CD8-positive, alpha-beta memory T cell (primary cell): ENCODE data around the gene RIN3. TPM values are rescaled to one million over a fixed set of nuclear protein-coding genes. Genes with fewer than 3 reads are reported as not detected.

Source experiments
- CTCF ChIA-PET: fragments of 350-600 bp; sonication (Branson Sonifier 250); formaldehyde crosslinking; loops from one replicate; lab custom pipeline; 2021; ENCODE audit warnings: antibody characterized with exemption; lab: Charles Lee
- POLR2A ChIA-PET: fragments of 350-600 bp; sonication (Branson Sonifier 250); formaldehyde crosslinking; loops from one replicate; lab custom pipeline; 2021; ENCODE audit warnings: antibody characterized with exemption; lab: Charles Lee
- DNase-seq, 5 donors: peaks; one replicate each; pipeline versions ENCODE4 v3.0.0 to v3.0.0-alpha.2; 2020 to 2022; ENCODE audit warnings: mixed read lengths in 1 of 5
- H3K27ac ChIP-seq: one replicate; pipeline ENCODE4 v1.7.0; 2013; ENCODE audit warnings: low read depth, mild to moderate bottlenecking, low read length, moderate library complexity
- H3K27me3 ChIP-seq: 2 replicates; pipeline ENCODE4 v1.7.0; 2013; ENCODE audit warnings: low read length, mild to moderate bottlenecking; ENCODE audit not compliant: insufficient read depth, poor library complexity, severe bottlenecking
- H3K36me3 ChIP-seq: 2 replicates; pipeline ENCODE4 v1.7.0; 2013; ENCODE audit warnings: mild to moderate bottlenecking, low read length, moderate library complexity; ENCODE audit not compliant: insufficient read depth
- H3K4me1 ChIP-seq: 2 replicates; pipeline ENCODE4 v1.7.0; 2013; ENCODE audit warnings: mild to moderate bottlenecking, low read length, moderate library complexity; ENCODE audit not compliant: insufficient read depth
- H3K4me3 ChIP-seq: 2 replicates; pipeline ENCODE4 v1.7.0; 2013; ENCODE audit warnings: mild to moderate bottlenecking, low read length
- H3K9me3 ChIP-seq: 2 replicates; pipeline ENCODE4 v1.7.0; 2013; ENCODE audit warnings: mild to moderate bottlenecking, low read length
- H3K27ac Mint-ChIP-seq, 8 donors: one replicate each; pipeline ENCODE4 v1.8.0; 2020 to 2021; ENCODE audit warnings: mixed read lengths in 8 of 8, mild to moderate bottlenecking in 6 of 8, inconsistent platforms in 3 of 8, moderate library complexity in 3 of 8
- H3K27me3 Mint-ChIP-seq, 2 donors: one replicate each; pipeline ENCODE4 v1.8.0; 2020 to 2021; ENCODE audit warnings: mixed read lengths in 2 of 2, mild to moderate bottlenecking in 1 of 2, moderate library complexity in 1 of 2
- H3K36me3 Mint-ChIP-seq, 3 donors: one replicate each; pipeline ENCODE4 v1.8.0; 2020 to 2021; ENCODE audit warnings: mixed read lengths in 3 of 3, inconsistent platforms in 1 of 3, mild to moderate bottlenecking in 1 of 3
- H3K4me1 Mint-ChIP-seq, 3 donors: one replicate each; pipeline ENCODE4 v1.8.0; 2020 to 2021; ENCODE audit warnings: mixed read lengths in 3 of 3, inconsistent platforms in 1 of 3, mild to moderate bottlenecking in 1 of 3
- H3K4me3 Mint-ChIP-seq, 7 donors: one replicate each; pipeline ENCODE4 v1.8.0; 2020 to 2021; ENCODE audit warnings: mixed read lengths in 7 of 7, mild to moderate bottlenecking in 6 of 7, moderate library complexity in 4 of 7, inconsistent platforms in 2 of 7
- H3K9me3 Mint-ChIP-seq, 5 donors: one replicate each; pipeline ENCODE4 v1.8.0; 2020 to 2022; ENCODE audit warnings: mixed read lengths in 5 of 5, mild to moderate bottlenecking in 3 of 5, moderate library complexity in 2 of 5, inconsistent platforms in 1 of 5
- polyA plus RNA-seq: library from polyadenylated mRNA; unstranded; fragments of 300-500 nt; fragmentation: Illumina TruSeq; gene quantifications from one replicate; pipeline ENCODE4 v1.2.3, GENCODE V29; 2021
- total RNA-seq, 2 experiments: library from RNA; stranded (reverse); gene quantifications; one replicate each; pipeline ENCODE4 v1.2.3, GENCODE V29; 2021

The RIN3 gene
- total and polyA plus RNA-seq, 3 experiments from 2014 or later, result 31.9 to 47.4 (median 46.0) TPM

- Histone ChIP-seq H3K27me3 (no peaks in the 10 kb centered on the region), H3K36me3 (peaks cover 8% of the 10 kb centered on the region), H3K27ac (no peak overlapping the region), H3K4me3 (no peak overlapping the region), H3K9me3 (no peaks in the 10 kb centered on the region), H3K4me1 (peaks cover 25% of the 10 kb centered on the region)
- Mint-ChIP-seq H3K4me1 (peaks cover 56 to 74% (median 61%) of the 10 kb centered on the region in 3 donors), H3K4me3 (peak overlapping the region in 2 of 7 donors; percentile 1 to 57), H3K9me3 (peaks cover 0 to 6% (median 0%) of the 10 kb centered on the region in 5 donors), H3K36me3 (peaks cover 9 to 28% (median 15%) of the 10 kb centered on the region in 3 donors), H3K27ac (peak overlapping the region; percentile 54 to 100 (median 97)), H3K27me3 (no peaks in the 10 kb centered on the region)
- CTCF ChIA-PET, result interaction anchor here (2.1 kb wide), 1 partner anchor 17 kb away, joined by 5 read pairs; no protein-coding TSS in a partner anchor
- POLR2A ChIA-PET, result no interaction called here
- no peak for DNase-seq
Observed at GRCh38 chr14:92570674-92571262, 57.2 kb downstream of the RIN3 start.

- CTCF ChIA-PET, result no interaction called here
Observed at GRCh38 chr14:92572050-92572449, 58.5 kb downstream of the RIN3 start.

GRCh38 chr14:92573761-92574498 lies 60.3 kb downstream of the RIN3 start:
- peaks cover 0 to 22% (median 7%) of the 10 kb centered on the region in 3 donors for H3K36me3 Mint-ChIP-seq

More at GRCh38 chr14:92572050-92572449, 58.5 kb downstream of the RIN3 start:
- POLR2A ChIA-PET, result no interaction called here
- Histone ChIP-seq H3K36me3 (no peaks in the 10 kb centered on the region), H3K4me3 (no peak overlapping the region), H3K9me3 (no peaks in the 10 kb centered on the region), H3K4me1 (peaks cover 37% of the 10 kb centered on the region), H3K27ac (no peak overlapping the region), H3K27me3 (no peaks in the 10 kb centered on the region)
- H3K27me3 Mint-ChIP-seq, result no peaks in the 10 kb centered on the region
- peaks cover 6 to 19% (median 13%) of the 10 kb centered on the region in 3 donors for H3K36me3 Mint-ChIP-seq
- H3K27ac Mint-ChIP-seq, result peak overlapping the region in 4 of 8 donors; percentile 41 to 89 (median 74)
- no peak overlapping the region for H3K4me3 Mint-ChIP-seq
- H3K9me3 Mint-ChIP-seq, result peaks cover 0 to 5% (median 0%) of the 10 kb centered on the region in 5 donors
- no peak for DNase-seq
- H3K4me1 Mint-ChIP-seq, result peaks cover 69 to 87% (median 71%) of the 10 kb centered on the region in 3 donors

GRCh38 chr14:92575061-92575747 lies 61.6 kb downstream of the RIN3 start:
- ChIA-PET POLR2A (no interaction called here), CTCF (interaction anchor here (0.9 to 2.7 kb wide), 3 partner anchors 11 to 39 kb away, joined by 3 to 12 read pairs (median 3); no protein-coding TSS in a partner anchor)
- H3K27ac ChIP-seq, result no peak overlapping the region
- Mint-ChIP-seq H3K36me3 (peaks cover 7 to 34% (median 8%) of the 10 kb centered on the region in 3 donors), H3K4me3 (peak overlapping the region in 3 of 7 donors; percentile 10 to 76 (median 47)), H3K9me3 (no peaks in the 10 kb centered on the region), H3K27ac (peak overlapping the region in 5 of 8 donors; percentile 4 to 63 (median 24)), H3K4me1 (peaks cover 68 to 85% (median 69%) of the 10 kb centered on the region in 3 donors), H3K27me3 (no peaks in the 10 kb centered on the region)
- H3K4me3 ChIP-seq, result no peak overlapping the region
- H3K27me3 ChIP-seq, result no peaks in the 10 kb centered on the region
- H3K4me1 ChIP-seq, result peaks cover 39% of the 10 kb centered on the region
- H3K9me3 ChIP-seq, result no peaks in the 10 kb centered on the region
- no peak for DNase-seq
- no peaks in the 10 kb centered on the region for H3K36me3 ChIP-seq

More at GRCh38 chr14:92573761-92574498, 60.3 kb downstream of the RIN3 start:
- H3K9me3 ChIP-seq, result no peaks in the 10 kb centered on the region
- POLR2A ChIA-PET, result no interaction called here
- H3K9me3 Mint-ChIP-seq, result no peaks in the 10 kb centered on the region
- H3K27me3 Mint-ChIP-seq, result no peaks in the 10 kb centered on the region
- no peaks in the 10 kb centered on the region for H3K27me3 ChIP-seq
- H3K27ac Mint-ChIP-seq, result peak overlapping the region in 5 of 8 donors; percentile 9 to 63 (median 31)
- no peak overlapping the region for H3K4me3 ChIP-seq
- DNase-seq, result no peak
- no peak overlapping the region for H3K27ac ChIP-seq
- peaks cover 70 to 86% (median 70%) of the 10 kb centered on the region in 3 donors for H3K4me1 Mint-ChIP-seq
- peaks cover 42% of the 10 kb centered on the region for H3K4me1 ChIP-seq
- H3K4me3 Mint-ChIP-seq, result no peak overlapping the region
- CTCF ChIA-PET, result interaction anchor here (1.3 kb wide), 1 partner anchor 10 kb away, joined by 3 read pairs; no protein-coding TSS in a partner anchor
- no peaks in the 10 kb centered on the region for H3K36me3 ChIP-seq

GRCh38 chr14:92575748-92576303 lies 62.2 kb downstream of the RIN3 start:
- Histone ChIP-seq H3K27me3 (no peaks in the 10 kb centered on the region), H3K4me1 (peaks cover 44% of the 10 kb centered on the region), H3K9me3 (no peaks in the 10 kb centered on the region), H3K36me3 (no peaks in the 10 kb centered on the region), H3K4me3 (no peak overlapping the region), H3K27ac (no peak overlapping the region)
- H3K27ac Mint-ChIP-seq, result peak overlapping the region in 3 of 8 donors; percentile 4 to 65 (median 35)
- no peak for DNase-seq
- no peaks in the 10 kb centered on the region for H3K27me3 Mint-ChIP-seq
- no peaks in the 10 kb centered on the region for H3K9me3 Mint-ChIP-seq
- ChIA-PET POLR2A (no interaction called here), CTCF (interaction anchor here (0.9 to 2.8 kb wide), 4 partner anchors 11 to 39 kb away, joined by 3 to 12 read pairs (median 6); no protein-coding TSS in a partner anchor)
- H3K4me1 Mint-ChIP-seq, result peaks cover 68 to 85% (median 69%) of the 10 kb centered on the region in 3 donors
- peak overlapping the region in 1 of 7 donors; percentile 92 for H3K4me3 Mint-ChIP-seq
- peaks cover 8 to 36% (median 10%) of the 10 kb centered on the region in 3 donors for H3K36me3 Mint-ChIP-seq

GRCh38 chr14:92577321-92577742 lies 63.8 kb downstream of the RIN3 start:
- Mint-ChIP-seq H3K36me3 (peaks cover 6 to 33% (median 12%) of the 10 kb centered on the region in 3 donors), H3K27me3 (no peaks in the 10 kb centered on the region), H3K4me3 (peak overlapping the region; percentile 65 to 92 (median 88)), H3K4me1 (peaks cover 73 to 86% (median 74%) of the 10 kb centered on the region in 3 donors), H3K27ac (peak overlapping the region; percentile 65 to 97 (median 93)), H3K9me3 (no peaks in the 10 kb centered on the region)
- Histone ChIP-seq H3K4me3 (peak overlapping the region; percentile 57), H3K9me3 (no peaks in the 10 kb centered on the region), H3K36me3 (no peaks in the 10 kb centered on the region), H3K27me3 (no peaks in the 10 kb centered on the region), H3K4me1 (peaks cover 59% of the 10 kb centered on the region), H3K27ac (no peak overlapping the region)
- DNase-seq, result peak in 3 of 5 donors; percentile 38 to 61 (median 43)
- CTCF ChIA-PET, result interaction anchor here (1.3 to 2.8 kb wide), 6 partner anchors 9 to 58 kb away, joined by 3 to 12 read pairs (median 8); no protein-coding TSS in a partner anchor
- POLR2A ChIA-PET, result interaction anchor here (1.2 to 2.3 kb wide), 2 partner anchors 8 to 9 kb away, joined by 4 to 21 read pairs; no protein-coding TSS in a partner anchor

- Histone ChIP-seq H3K4me3 (no peak overlapping the region), H3K9me3 (no peaks in the 10 kb centered on the region), H3K27me3 (no peaks in the 10 kb centered on the region), H3K27ac (no peak overlapping the region), H3K36me3 (no peaks in the 10 kb centered on the region), H3K4me1 (peaks cover 71% of the 10 kb centered on the region)
- peak overlapping the region in 5 of 7 donors; percentile 29 to 88 (median 43) for H3K4me3 Mint-ChIP-seq
- POLR2A ChIA-PET, result interaction anchor here (0.6 to 2.3 kb wide), 3 partner anchors 8 to 10 kb away, joined by 3 to 21 read pairs (median 3); no protein-coding TSS in a partner anchor
- DNase-seq, result no peak
- H3K27me3 Mint-ChIP-seq, result no peaks in the 10 kb centered on the region
- CTCF ChIA-PET, result interaction anchor here (1.5 to 2.8 kb wide), 3 partner anchors 8 to 24 kb away, joined by 5 to 9 read pairs (median 8); no protein-coding TSS in a partner anchor
- H3K9me3 Mint-ChIP-seq, result no peaks in the 10 kb centered on the region
- peak overlapping the region; percentile 65 to 96 (median 91) for H3K27ac Mint-ChIP-seq
- peaks cover 6 to 35% (median 18%) of the 10 kb centered on the region in 3 donors for H3K36me3 Mint-ChIP-seq
- H3K4me1 Mint-ChIP-seq, result peaks cover 82 to 92% (median 85%) of the 10 kb centered on the region in 3 donors
Observed at GRCh38 chr14:92578511-92578910, 64.9 kb downstream of the RIN3 start.
